Panc1 (cell line): ENCODE measurements around the gene LRRC42. TPM values are rescaled to one million over a fixed set of nuclear protein-coding genes. Genes with fewer than 3 reads are reported as not detected.

Source experiments
- ATAC-seq: fragments of 200-7000 bp; cut with Tn5 transposase; 2 replicates; pipeline ENCODE4 v1.9.1; 2020; ENCODE audit warnings: mild to moderate bottlenecking, moderate library complexity
- BruUV-seq: library from RNA; stranded (reverse); fragments of 400-500 nt; replicated peaks from 2 replicates; lab custom pipeline; 2021; lab: Mats Ljungman, UMichigan
- CTCF ChIA-PET: fragments of 300-600 bp; sonication (Branson Sonifier 250); formaldehyde crosslinking; loops from one replicate; lab custom pipeline; 2022; ENCODE audit warnings: antibody characterized with exemption; lab: Charles Lee
- POLR2A ChIA-PET: fragments of 300-600 bp; sonication (Branson Sonifier 250); formaldehyde crosslinking; loops from one replicate; lab custom pipeline; 2022; ENCODE audit warnings: antibody characterized with exemption; lab: Charles Lee
- DNase-seq: peaks from one replicate; pipeline ENCODE4 v3.0.0-alpha.2; 2010; ENCODE audit warnings: low read depth, low spot score
- H3K27ac ChIP-seq: 2 replicates; pipeline ENCODE4 v1.5.1; 2011; ENCODE audit warnings: mild to moderate bottlenecking, low read length, inconsistent platforms
- H3K27me3 ChIP-seq: fragments of 200-500 bp; sonication (Bioruptor generic); 2 replicates; pipeline ENCODE4 v1.6.0; 2014; ENCODE audit warnings: low read length, inconsistent platforms; ENCODE audit not compliant: control insufficient read depth, insufficient read depth
- H3K36me3 ChIP-seq: fragments of 200-500 bp; sonication (Bioruptor generic); 2 replicates; pipeline ENCODE4 v1.5.1; 2014; ENCODE audit warnings: inconsistent platforms, mild to moderate bottlenecking, low read length, moderate library complexity; ENCODE audit not compliant: control insufficient read depth, insufficient read depth
- H3K4me1 ChIP-seq: 2 replicates; pipeline ENCODE4 v1.5.1; 2011; ENCODE audit warnings: inconsistent platforms, mild to moderate bottlenecking, low read length, moderate library complexity; ENCODE audit not compliant: control insufficient read depth, insufficient read depth
- H3K4me3 ChIP-seq, 2 experiments: 2 replicates each; pipeline ENCODE4 v1.5.1; 2011 to 2012; ENCODE audit warnings: low read depth in 2 of 2, low read length in 2 of 2, mild to moderate bottlenecking in 2 of 2, inconsistent platforms in 1 of 2, moderate library complexity in 1 of 2
- H3K9me3 ChIP-seq: fragments of 200-500 bp; sonication (Bioruptor generic); 2 replicates; pipeline ENCODE4 v1.5.1; 2014; ENCODE audit warnings: low read depth, mild to moderate bottlenecking, inconsistent platforms, low read length, moderate library complexity; ENCODE audit not compliant: control insufficient read depth, insufficient read depth
- CTCF ChIP-seq: fragments of 450-650 bp; IDR thresholded peaks from 2 replicates; pipeline ENCODE4 v1.5.1; 2017; ENCODE audit warnings: mild to moderate bottlenecking
- POLR2AphosphoS5 ChIP-seq: IDR thresholded peaks from 2 replicates; pipeline ENCODE4 v1.6.1; 2012; ENCODE audit warnings: mild to moderate bottlenecking, low read depth, low read length, moderate library complexity
- SIN3A ChIP-seq: IDR thresholded peaks from 2 replicates; pipeline ENCODE4 v1.6.1; 2012; ENCODE audit warnings: low read depth, mild to moderate bottlenecking, low read length, moderate library complexity, borderline replicate concordance; ENCODE audit not compliant: insufficient read depth
- TCF7L2 ChIP-seq: IDR thresholded peaks from 2 replicates; pipeline ENCODE4 v1.6.1; 2011; ENCODE audit warnings: mild to moderate bottlenecking, low read depth, low read length, inconsistent platforms
- in situ Hi-C: cut with HindIII; loops from 2 replicates; pipeline ENCODE4 v1.10.0; 2016; ENCODE audit warnings: low sequenced_read_pairs, low pct_unique_long_range_greater_than_20kb
- intact Hi-C: fragments of 100-400 bp; cut with micrococcal nuclease; formaldehyde crosslinking; loops from one replicate; pipeline ENCODE4 v1.10.0; 2022; ENCODE audit not compliant: unreplicated experiment
- total RNA-seq: library from RNA; stranded (reverse); gene quantifications from one replicate; pipeline ENCODE4 v1.2.1, GENCODE V29; 2021; ENCODE audit not compliant: unreplicated experiment
- TF ChIP-seq, protein P1 (sequence below), 2 experiments: IDR thresholded peaks; 2 replicates each; pipeline ENCODE4 v1.6.1; 2011 to 2012; ENCODE audit warnings: low read depth in 2 of 2, control low read depth in 1 of 2, low read length in 1 of 2, mild to moderate bottlenecking in 1 of 2, moderate library complexity in 1 of 2; ENCODE audit not compliant: insufficient read depth in 1 of 2

Gene LRRC42
- total RNA-seq, 1 experiment from 2014 or later = 41.0 TPM

GRCh38 chr1:54012008-54012325 lies 65.8 kb downstream of the LRRC42 start:
- DNase-seq (no peak), ATAC-seq (no peak)
- in situ Hi-C loops = no loop called here
- H3K27ac ChIP-seq = no peak overlapping the region
- BruUV-seq = no TSS peak
- peaks cover 7% of the 10 kb centered on the region; the same call in 1 of the 2 replicates for H3K4me1 ChIP-seq
- ChIA-PET CTCF (no interaction called here), POLR2A (no interaction called here)
- no peaks in the 10 kb centered on the region for H3K36me3 ChIP-seq
- H3K9me3 ChIP-seq = no peaks in the 10 kb centered on the region
- intact Hi-C loops = no loop called here
- no peak overlapping the region for H3K4me3 ChIP-seq
- TF ChIP-seq CTCF (no peak), TCF7L2 (no peak), SIN3A (no peak), POLR2AphosphoS5 (no peak)
- TF ChIP-seq, protein P1, sequence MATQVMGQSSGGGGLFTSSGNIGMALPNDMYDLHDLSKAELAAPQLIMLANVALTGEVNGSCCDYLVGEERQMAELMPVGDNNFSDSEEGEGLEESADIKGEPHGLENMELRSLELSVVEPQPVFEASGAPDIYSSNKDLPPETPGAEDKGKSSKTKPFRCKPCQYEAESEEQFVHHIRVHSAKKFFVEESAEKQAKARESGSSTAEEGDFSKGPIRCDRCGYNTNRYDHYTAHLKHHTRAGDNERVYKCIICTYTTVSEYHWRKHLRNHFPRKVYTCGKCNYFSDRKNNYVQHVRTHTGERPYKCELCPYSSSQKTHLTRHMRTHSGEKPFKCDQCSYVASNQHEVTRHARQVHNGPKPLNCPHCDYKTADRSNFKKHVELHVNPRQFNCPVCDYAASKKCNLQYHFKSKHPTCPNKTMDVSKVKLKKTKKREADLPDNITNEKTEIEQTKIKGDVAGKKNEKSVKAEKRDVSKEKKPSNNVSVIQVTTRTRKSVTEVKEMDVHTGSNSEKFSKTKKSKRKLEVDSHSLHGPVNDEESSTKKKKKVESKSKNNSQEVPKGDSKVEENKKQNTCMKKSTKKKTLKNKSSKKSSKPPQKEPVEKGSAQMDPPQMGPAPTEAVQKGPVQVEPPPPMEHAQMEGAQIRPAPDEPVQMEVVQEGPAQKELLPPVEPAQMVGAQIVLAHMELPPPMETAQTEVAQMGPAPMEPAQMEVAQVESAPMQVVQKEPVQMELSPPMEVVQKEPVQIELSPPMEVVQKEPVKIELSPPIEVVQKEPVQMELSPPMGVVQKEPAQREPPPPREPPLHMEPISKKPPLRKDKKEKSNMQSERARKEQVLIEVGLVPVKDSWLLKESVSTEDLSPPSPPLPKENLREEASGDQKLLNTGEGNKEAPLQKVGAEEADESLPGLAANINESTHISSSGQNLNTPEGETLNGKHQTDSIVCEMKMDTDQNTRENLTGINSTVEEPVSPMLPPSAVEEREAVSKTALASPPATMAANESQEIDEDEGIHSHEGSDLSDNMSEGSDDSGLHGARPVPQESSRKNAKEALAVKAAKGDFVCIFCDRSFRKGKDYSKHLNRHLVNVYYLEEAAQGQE (IDR thresholded peaks at IDR 0.05; ENCODE audit: insufficient read depth in 1 of 2, low read depth in 2 of 2, low read length in 1 of 2) = no peak
- no peaks in the 10 kb centered on the region for H3K27me3 ChIP-seq

DNA sequence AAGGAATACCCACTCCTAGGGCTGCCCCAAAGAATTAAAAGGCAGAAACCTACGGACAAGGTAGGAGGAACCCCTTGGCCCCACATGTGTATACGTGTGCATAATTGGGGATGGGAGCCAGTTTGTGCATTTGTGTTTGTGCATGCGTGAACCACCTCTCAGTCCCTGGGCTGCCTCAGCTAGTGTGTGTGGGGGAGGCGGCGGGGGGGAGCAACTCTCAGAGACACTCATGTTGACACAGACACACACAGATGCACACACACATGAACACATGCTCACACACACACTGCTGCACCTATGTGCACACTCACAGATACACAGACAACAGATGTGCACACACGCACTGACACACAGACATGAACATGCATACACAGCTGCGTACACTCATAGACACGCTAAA lies 66.7 kb downstream of the LRRC42 start:
- CTCF ChIA-PET = no interaction called here
- DNase-seq = no peak
- POLR2A ChIA-PET = no interaction called here
- TF ChIP-seq CTCF = no peak
- TF ChIP-seq, protein P1 (IDR thresholded peaks at IDR 0.05; ENCODE audit: insufficient read depth in 1 of 2, low read depth in 2 of 2, low read length in 1 of 2) = no peak
- TF ChIP-seq SIN3A = no peak
- no peak for TF ChIP-seq TCF7L2
- TF ChIP-seq POLR2AphosphoS5 = no peak
- intact Hi-C loops = no loop called here
- no peak for ATAC-seq
- Histone ChIP-seq H3K27me3 (no peaks in the 10 kb centered on the region), H3K4me3 (no peak overlapping the region), H3K36me3 (no peaks in the 10 kb centered on the region), H3K9me3 (no peaks in the 10 kb centered on the region), H3K4me1 (peaks cover 7% of the 10 kb centered on the region; the same call in 1 of the 2 replicates), H3K27ac (no peak overlapping the region)
- no TSS peak for BruUV-seq
- in situ Hi-C loops = no loop called here
